GM10266 (cell line): ENCODE results near the gene TMEM263.
"Not testable (repeated sequence)": the region's sequence is repeated elsewhere in the genome, so short reads cannot be mapped to it uniquely, and the experiment has no call there.

ENCODE experiments used
- DNase-seq: peaks from one replicate; pipeline ENCODE4 v3.0.0; 2012; ENCODE audit errors: extremely low spot score
- TF ChIP-seq, protein P1 (sequence below): IDR thresholded peaks from 2 replicates; pipeline ENCODE4 v1.5.1; 2012; ENCODE audit warnings: mild to moderate bottlenecking, low read depth; ENCODE audit not compliant: control insufficient read depth, insufficient read depth; ENCODE audit errors: missing control alignments

Gene TMEM263

DNA sequence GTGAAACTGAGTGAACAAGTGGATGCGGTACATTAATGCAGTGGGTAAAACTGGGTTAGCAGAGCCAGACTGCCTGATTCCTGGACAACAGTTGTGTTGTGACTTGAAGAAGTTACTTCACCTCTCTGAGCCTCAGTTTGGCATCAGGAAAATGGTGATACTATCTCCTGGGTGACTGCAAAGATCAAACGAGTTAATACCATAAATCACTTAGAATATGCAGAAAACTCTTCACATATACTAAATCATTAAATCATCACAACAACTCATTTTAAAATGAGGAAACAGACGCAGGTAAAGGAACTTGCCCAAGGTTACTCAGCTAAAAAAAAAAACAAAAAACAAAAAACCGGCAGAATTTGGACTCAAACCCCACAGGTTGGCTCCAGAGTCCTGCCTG, 30.4 kb downstream of the TMEM263 start:
- TF ChIP-seq, protein P1, sequence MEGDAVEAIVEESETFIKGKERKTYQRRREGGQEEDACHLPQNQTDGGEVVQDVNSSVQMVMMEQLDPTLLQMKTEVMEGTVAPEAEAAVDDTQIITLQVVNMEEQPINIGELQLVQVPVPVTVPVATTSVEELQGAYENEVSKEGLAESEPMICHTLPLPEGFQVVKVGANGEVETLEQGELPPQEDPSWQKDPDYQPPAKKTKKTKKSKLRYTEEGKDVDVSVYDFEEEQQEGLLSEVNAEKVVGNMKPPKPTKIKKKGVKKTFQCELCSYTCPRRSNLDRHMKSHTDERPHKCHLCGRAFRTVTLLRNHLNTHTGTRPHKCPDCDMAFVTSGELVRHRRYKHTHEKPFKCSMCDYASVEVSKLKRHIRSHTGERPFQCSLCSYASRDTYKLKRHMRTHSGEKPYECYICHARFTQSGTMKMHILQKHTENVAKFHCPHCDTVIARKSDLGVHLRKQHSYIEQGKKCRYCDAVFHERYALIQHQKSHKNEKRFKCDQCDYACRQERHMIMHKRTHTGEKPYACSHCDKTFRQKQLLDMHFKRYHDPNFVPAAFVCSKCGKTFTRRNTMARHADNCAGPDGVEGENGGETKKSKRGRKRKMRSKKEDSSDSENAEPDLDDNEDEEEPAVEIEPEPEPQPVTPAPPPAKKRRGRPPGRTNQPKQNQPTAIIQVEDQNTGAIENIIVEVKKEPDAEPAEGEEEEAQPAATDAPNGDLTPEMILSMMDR, result no peak
- DNase-seq, result no peak

DNA sequence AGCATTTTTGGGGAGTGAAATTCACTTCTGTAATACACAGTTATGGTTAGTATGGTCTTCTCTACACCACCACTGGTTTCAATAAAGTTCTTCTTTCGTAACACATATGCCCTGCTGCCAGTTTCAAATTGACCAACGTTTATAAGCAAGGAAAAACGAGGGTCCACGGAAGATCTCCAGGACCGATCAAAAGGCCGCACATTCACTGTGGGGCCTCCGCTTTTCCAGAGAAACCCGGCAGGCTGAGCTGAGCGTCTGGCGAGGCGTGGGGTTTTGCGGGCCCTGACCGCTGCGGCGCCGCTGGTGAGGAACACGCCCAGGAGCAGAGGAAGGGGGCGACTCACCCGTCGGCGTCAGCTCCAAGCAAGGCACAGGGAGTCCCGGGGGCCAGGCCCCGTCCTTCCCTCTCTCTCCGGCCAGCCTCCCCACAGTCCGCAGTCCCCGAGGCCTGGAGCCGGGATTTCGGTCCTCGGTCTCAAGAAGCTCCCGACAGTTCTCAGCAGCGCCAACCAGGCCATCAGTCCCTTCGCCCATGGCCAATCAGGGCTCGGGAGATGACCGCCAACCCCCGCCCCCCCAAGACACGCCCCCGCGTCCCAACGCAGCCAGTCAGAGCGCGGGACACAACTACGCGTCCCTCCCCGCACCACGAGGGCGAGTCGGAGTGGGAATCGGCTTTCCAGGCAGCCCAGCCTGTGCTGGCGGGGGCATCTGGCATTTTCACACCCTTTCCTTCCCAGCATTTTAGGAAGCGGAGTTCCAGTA, 31.1 kb downstream of the TMEM263 start, which contains the start of gene MTERF2:
Gene MTERF2 (minus strand): TSS at position 522 of the 765 bp plus-strand sequence. CDS start 8,432 bp downstream, outside the sequence.
- TF ChIP-seq, protein P1, result no peak
- DNase-seq, result peak; percentile 89

DNA sequence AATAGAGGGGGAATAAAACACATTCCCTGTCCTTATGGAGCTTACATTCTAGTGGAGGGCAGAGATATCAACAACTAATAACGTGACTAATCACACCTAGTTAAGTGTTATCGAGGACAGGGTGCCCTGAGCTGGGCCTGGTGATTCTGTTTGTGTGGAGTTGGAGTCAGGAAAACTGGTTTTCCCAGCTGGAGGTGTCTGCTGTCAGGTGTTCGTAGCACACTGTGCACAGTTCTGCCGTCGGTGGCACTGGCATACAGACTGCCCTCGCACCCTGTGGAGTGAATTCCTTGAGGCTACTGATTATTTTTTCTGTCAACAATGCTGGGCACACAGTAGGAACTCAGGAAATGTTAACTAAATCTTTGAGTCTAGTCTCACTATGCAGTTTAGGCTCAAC, 32.1 kb downstream of the TMEM263 start:
- DNase-seq, result no peak
- TF ChIP-seq, protein P1, result no peak

DNA sequence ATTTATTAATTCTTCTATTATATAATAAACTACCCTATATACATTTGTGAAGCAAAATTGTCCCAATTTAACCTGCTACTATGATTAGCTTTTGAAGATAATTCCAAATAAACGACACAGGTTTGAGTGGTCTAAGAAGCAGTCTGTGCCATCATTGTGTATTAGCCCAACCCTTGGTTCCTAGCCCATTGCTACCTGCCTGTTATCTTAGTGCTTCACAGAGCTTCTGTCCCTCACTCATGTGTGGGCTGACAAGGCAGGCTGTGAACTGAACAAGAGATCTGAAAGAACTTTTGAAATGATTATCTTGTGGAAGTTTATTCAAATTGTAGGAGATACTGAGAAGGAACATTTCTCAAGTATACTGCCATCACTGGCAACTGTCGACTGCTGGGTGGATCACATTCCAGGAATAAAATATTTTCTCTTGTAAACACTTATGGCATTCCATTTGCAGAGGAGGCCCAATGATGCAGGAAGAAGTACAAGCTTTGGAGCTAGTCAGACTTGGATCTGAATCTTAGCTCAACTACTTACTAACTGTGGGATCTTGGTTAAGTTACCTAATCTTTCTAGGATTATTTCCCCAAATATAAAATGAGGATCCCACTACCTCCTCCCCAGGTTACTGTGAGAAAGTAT, 39.0 kb downstream of the TMEM263 start:
- TF ChIP-seq, protein P1, result no peak
- DNase-seq, result no peak

DNA sequence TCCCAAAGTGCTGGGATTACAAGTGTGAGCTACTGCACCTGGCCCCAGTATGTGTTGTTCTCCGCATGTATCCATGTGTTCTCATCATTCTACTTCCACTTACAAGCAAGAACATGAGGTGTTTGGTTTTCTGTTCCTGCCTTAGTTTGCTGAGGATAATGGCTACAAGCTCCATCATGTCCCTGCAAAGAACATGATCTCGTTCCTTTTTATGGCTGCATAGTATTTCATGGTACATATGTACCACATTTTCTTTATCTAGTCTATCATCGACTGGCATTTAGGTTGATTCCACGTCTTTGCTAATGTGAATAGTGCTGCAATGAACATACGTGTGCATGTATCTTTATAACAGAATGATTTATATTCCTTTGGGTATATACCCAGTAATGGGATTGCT, 40.4 kb downstream of the TMEM263 start:
- DNase-seq, result not testable (repeated sequence)

DNA sequence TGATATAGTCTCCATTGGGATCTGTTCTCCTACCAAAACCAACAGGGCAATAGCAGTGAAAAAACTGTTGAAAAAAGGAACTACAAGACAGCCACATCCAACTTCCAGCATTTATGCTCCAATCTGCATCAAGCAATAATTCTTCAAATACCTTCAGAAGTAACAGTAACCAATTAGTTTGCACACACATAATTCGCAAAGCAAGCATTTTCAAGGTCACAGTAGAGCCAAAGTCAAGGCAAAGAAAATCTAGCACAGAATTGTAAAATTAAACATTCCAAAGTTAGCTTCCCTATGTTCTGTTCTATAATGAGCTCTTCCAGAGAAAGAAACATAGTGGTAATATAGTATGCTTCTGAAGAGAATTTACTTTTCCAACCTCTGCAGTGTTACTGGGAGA, 42.2 kb downstream of the TMEM263 start:
- TF ChIP-seq, protein P1, result no peak

DNA sequence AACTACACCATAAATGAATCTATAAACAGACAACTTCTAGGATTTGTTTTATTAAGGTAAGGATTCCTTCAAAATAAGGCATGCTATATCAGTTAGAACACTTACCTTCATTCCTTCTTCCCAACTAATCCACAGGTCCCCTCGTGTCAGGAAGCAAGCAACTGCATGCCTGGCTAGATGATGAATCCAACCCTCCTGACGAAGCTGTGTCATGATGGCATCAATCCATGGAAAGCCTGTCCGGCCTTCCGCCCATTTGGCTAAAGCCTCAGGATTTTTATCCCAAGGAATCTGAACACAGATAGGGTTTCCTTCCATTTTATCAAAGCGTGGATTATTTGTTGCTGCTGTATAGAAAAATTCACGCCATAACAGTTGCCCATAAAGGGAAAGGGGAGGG, 43.7 kb downstream of the TMEM263 start:
- TF ChIP-seq, protein P1, result no peak

More for the DNA sequence above, 42.2 kb downstream of the TMEM263 start:
- no peak for DNase-seq

DNA sequence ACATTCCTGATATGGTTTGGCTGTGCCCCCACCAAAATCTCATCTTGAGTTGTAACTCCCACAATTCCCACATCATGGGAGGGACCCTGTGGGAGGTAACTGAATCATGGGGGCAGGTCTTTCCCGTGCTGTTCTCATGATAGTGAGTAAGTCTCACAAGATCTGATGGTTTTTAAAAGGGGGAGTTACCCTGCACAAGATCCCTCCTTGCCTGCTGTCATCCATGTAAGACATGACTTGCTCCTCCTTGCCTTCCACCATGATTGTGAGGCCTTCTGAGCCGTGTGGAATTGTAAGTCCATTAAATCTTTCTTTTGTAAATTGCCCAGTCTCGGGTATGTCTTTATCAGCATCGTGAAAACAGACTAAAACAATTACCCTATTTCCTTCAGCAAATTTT, 47.0 kb downstream of the TMEM263 start:
- not testable (repeated sequence) for DNase-seq

More for the DNA sequence above, 43.7 kb downstream of the TMEM263 start:
- DNase-seq, result no peak
